Mesenchymal stem cell (in vitro differentiated cells and primary cell): Measurements from ENCODE around the gene AKAP3.

Experiments
- DNase-seq: peaks from one replicate; pipeline ENCODE4 v3.0.0-alpha.2; 2013
- H2AFZ ChIP-seq: one replicate; pipeline ENCODE4 v1.6.1; 2013; ENCODE audit warnings: low read depth, mild to moderate bottlenecking, control low read depth, inconsistent platforms, low read length, moderate library complexity
- H2AK5ac ChIP-seq: 2 replicates; pipeline ENCODE4 v1.6.1; 2013; ENCODE audit warnings: low read length, moderate library complexity, mild to moderate bottlenecking, inconsistent platforms; ENCODE audit not compliant: severe bottlenecking
- H2BK120ac ChIP-seq: one replicate; pipeline ENCODE4 v1.6.1; 2013; ENCODE audit warnings: low read depth, mild to moderate bottlenecking, inconsistent platforms, low read length, moderate library complexity
- H2BK12ac ChIP-seq, 2 experiments: one replicate each; pipeline ENCODE4 v1.6.1; 2013; ENCODE audit warnings: inconsistent platforms in 2 of 2, low read length in 2 of 2, mild to moderate bottlenecking in 2 of 2, moderate library complexity in 2 of 2, control low read depth in 1 of 2
- H2BK15ac ChIP-seq: one replicate; pipeline ENCODE4 v1.6.1; 2013; ENCODE audit warnings: mild to moderate bottlenecking, low read depth, inconsistent platforms; ENCODE audit not compliant: poor library complexity, severe bottlenecking
- H2BK5ac ChIP-seq: 2 replicates; pipeline ENCODE4 v1.6.1; 2013; ENCODE audit warnings: low read depth, mild to moderate bottlenecking, low read length, control low read depth, inconsistent platforms; ENCODE audit not compliant: poor library complexity, severe bottlenecking
- H3K14ac ChIP-seq, 2 experiments: one replicate each; pipeline ENCODE4 v1.6.1; 2013; ENCODE audit warnings: inconsistent platforms in 2 of 2, low read length in 2 of 2, control low read depth in 1 of 2, mild to moderate bottlenecking in 1 of 2, moderate library complexity in 1 of 2
- H3K18ac ChIP-seq, 2 experiments: one replicate each; pipeline ENCODE4 v1.6.1; 2013; ENCODE audit warnings: inconsistent platforms in 2 of 2, low read length in 2 of 2, control low read depth in 1 of 2, low read depth in 1 of 2, mild to moderate bottlenecking in 1 of 2
- H3K23ac ChIP-seq, 2 experiments: one replicate each; pipeline ENCODE4 v1.6.1; 2013; ENCODE audit warnings: inconsistent platforms in 2 of 2, low read length in 2 of 2, mild to moderate bottlenecking in 2 of 2, moderate library complexity in 2 of 2, control low read depth in 1 of 2
- H3K27ac ChIP-seq: 2 replicates; pipeline ENCODE4 v1.5.1; 2013; ENCODE audit warnings: mild to moderate bottlenecking, moderate library complexity, low read length, control low read depth, inconsistent platforms; ENCODE audit not compliant: poor library complexity, severe bottlenecking
- H3K27me3 ChIP-seq, 2 experiments: 2 replicates each; pipeline versions ENCODE4 v1.6.1 to v1.7.0; 2013; ENCODE audit warnings: low read length in 2 of 2, mild to moderate bottlenecking in 2 of 2, moderate library complexity in 2 of 2, control low read depth in 1 of 2, inconsistent platforms in 1 of 2; ENCODE audit not compliant: control insufficient read depth in 1 of 2, insufficient read depth in 1 of 2
- H3K36me3 ChIP-seq, 2 experiments: 2 replicates each; pipeline versions ENCODE4 v1.6.1 to v1.7.0; 2013; ENCODE audit warnings: low read length in 2 of 2, control low read depth in 1 of 2, inconsistent platforms in 1 of 2, low read depth in 1 of 2, mild to moderate bottlenecking in 1 of 2; ENCODE audit not compliant: insufficient read depth in 2 of 2, control insufficient read depth in 1 of 2
- H3K4ac ChIP-seq, 2 experiments: one replicate each; pipeline ENCODE4 v1.6.1; 2013; ENCODE audit warnings: inconsistent platforms in 2 of 2, low read length in 2 of 2, mild to moderate bottlenecking in 2 of 2, moderate library complexity in 2 of 2, control low read depth in 1 of 2, low read depth in 1 of 2
- H3K4me1 ChIP-seq: 2 replicates; pipeline ENCODE4 v1.6.1; 2013; ENCODE audit warnings: low read depth, low read length, control low read depth; ENCODE audit not compliant: control insufficient read depth, insufficient read depth
- H3K4me2 ChIP-seq: 2 replicates; pipeline ENCODE4 v1.6.1; 2013; ENCODE audit warnings: low read length, mild to moderate bottlenecking, inconsistent platforms; ENCODE audit not compliant: poor library complexity, severe bottlenecking
- H3K4me3 ChIP-seq, 2 experiments: 2 replicates each; pipeline versions ENCODE4 v1.5.1 to v1.7.0; 2013; ENCODE audit warnings: low read length in 2 of 2, mild to moderate bottlenecking in 2 of 2, control low read depth in 1 of 2, low read depth in 1 of 2; ENCODE audit not compliant: insufficient read depth in 1 of 2
- H3K79me1 ChIP-seq: replicated peaks from 2 replicates; pipeline ENCODE4 v1.6.1; 2013; ENCODE audit warnings: mild to moderate bottlenecking, control low read depth, low read length, inconsistent platforms; ENCODE audit not compliant: poor library complexity, severe bottlenecking
- H3K9ac ChIP-seq: 2 replicates; pipeline ENCODE4 v1.7.0; 2013; ENCODE audit warnings: mild to moderate bottlenecking, low read length, moderate library complexity
- H3K9me3 ChIP-seq: 2 replicates; pipeline ENCODE4 v1.7.0; 2013; ENCODE audit warnings: mild to moderate bottlenecking, low read length; ENCODE audit not compliant: control insufficient read depth
- H4K8ac ChIP-seq: one replicate; pipeline ENCODE4 v1.6.1; 2013; ENCODE audit warnings: inconsistent platforms, mild to moderate bottlenecking, low read length, moderate library complexity
- H4K91ac ChIP-seq: one replicate; pipeline ENCODE4 v1.6.1; 2013; ENCODE audit warnings: mild to moderate bottlenecking, low read length, inconsistent platforms
- WGBS: methylation state at CpG from one replicate; pipeline ENCODE4 v1.1.7; 2013; ENCODE audit warnings: mixed read lengths; 5-methylcytosine and 5-hydroxymethylcytosine counted together

The AKAP3 gene

GRCh38 chr12:4567073-4567881 is 81.6 kb downstream of the AKAP3 start:
- Histone ChIP-seq H3K4me2 (no peak overlapping the region), H3K9ac (no peak overlapping the region), H2BK12ac (no peak overlapping the region), H3K4me1 (peaks cover 5% of the 10 kb centered on the region), H3K27ac (no peak overlapping the region), H2BK120ac (no peak overlapping the region), H3K23ac (no peak overlapping the region), H3K18ac (no peak overlapping the region), H3K36me3 (no peaks in the 10 kb centered on the region), H4K91ac (no peak overlapping the region), H2BK15ac (no peak overlapping the region), H4K8ac (no peak overlapping the region), H2AFZ (no peak overlapping the region), H2AK5ac (no peak overlapping the region), H3K14ac (no peak overlapping the region), H3K27me3 (no peaks in the 10 kb centered on the region), H2BK5ac (no peak overlapping the region), H3K9me3 (no peaks in the 10 kb centered on the region), H3K4me3 (no peak overlapping the region), H3K4ac (no peak overlapping the region), H3K79me1 (no peaks in the 10 kb centered on the region)
- WGBS, result 100% methylated on average over 2 of the region's 3 CpGs
- no peak for DNase-seq

- H3K4me3 ChIP-seq, result no peak overlapping the region
- H3K23ac ChIP-seq, result no peak overlapping the region
- no peak overlapping the region for H3K4me2 ChIP-seq
- 95% methylated on average over 1 of the region's 2 CpGs for WGBS
- H2BK12ac ChIP-seq, result no peak overlapping the region
- no peak overlapping the region for H2BK15ac ChIP-seq
- no peak overlapping the region for H3K4ac ChIP-seq
- H3K9me3 ChIP-seq, result no peaks in the 10 kb centered on the region
- H3K18ac ChIP-seq, result no peak overlapping the region
- DNase-seq, result no peak
- H4K91ac ChIP-seq, result no peak overlapping the region
- H3K9ac ChIP-seq, result no peak overlapping the region
- H4K8ac ChIP-seq, result no peak overlapping the region
- no peak overlapping the region for H3K14ac ChIP-seq
- H2BK5ac ChIP-seq, result no peak overlapping the region
- no peaks in the 10 kb centered on the region for H3K27me3 ChIP-seq
- peaks cover 8% of the 10 kb centered on the region for H3K4me1 ChIP-seq
- no peak overlapping the region for H2AK5ac ChIP-seq
- no peak overlapping the region for H3K27ac ChIP-seq
- H3K79me1 ChIP-seq, result no peaks in the 10 kb centered on the region
- no peak overlapping the region for H2BK120ac ChIP-seq
- no peak overlapping the region for H2AFZ ChIP-seq
- no peaks in the 10 kb centered on the region for H3K36me3 ChIP-seq
These were observed 82.4 kb downstream of the AKAP3 start for GRCh38 chr12:4566474-4566873.
